GM19397 (cell line): ENCODE results near the gene PLXND1.
"Not testable (repeated sequence)": the region's sequence is repeated elsewhere in the genome, so short reads cannot be mapped to it uniquely, and the experiment has no call there.

Experiments
- ATAC-seq: cut with Tn5 transposase; IDR thresholded peaks from one replicate; pipeline ENCODE4 v1.9.1; 2021; ENCODE audit warnings: mild to moderate bottlenecking, moderate library complexity; ENCODE audit not compliant: unreplicated experiment

The PLXND1 gene

GRCh38 chr3:129530821-129531220, 75.7 kb downstream of the PLXND1 start:
- no peak for ATAC-seq

- no peak for ATAC-seq
Observed at GRCh38 chr3:129530251-129530791, 76.2 kb downstream of the PLXND1 start.

DNA sequence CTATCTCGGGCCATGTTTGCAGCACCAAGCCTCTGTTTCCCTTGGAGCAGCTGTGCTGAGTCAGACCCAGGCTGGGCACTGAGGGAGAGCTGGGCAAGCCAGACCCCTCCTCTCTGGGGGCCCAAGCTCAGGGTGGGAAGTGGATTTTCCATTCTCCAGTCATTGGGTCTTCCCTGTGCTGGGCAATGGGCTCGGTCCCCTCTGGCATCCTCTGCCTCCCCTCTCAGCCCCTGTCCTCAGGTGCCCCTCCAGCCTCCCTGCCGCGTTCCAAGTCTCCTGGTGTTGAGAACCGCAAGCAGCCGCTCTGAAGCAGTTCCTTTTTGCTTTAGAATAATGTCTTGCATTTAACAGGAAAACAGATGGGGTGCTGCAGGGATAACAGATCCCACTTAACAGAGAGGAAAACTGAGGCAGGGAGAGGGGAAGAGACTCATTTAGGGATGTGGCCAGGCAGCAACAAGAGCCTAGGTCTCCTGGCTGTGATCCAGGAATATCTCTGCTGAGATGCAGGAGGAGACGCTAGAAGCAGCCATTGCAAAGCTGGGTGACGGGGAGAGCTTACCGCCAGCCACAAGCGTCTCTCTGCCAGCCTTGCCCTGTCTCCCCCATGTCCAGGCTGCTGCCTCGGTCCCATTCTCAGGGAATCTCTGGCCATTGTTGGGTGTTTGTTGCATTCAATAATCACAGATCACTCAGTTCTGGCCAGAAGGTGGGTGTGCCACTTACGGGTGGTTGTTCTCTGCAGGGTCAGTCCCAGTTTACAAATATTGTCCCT, 76.9 kb downstream of the PLXND1 start:
- ATAC-seq = no peak

DNA sequence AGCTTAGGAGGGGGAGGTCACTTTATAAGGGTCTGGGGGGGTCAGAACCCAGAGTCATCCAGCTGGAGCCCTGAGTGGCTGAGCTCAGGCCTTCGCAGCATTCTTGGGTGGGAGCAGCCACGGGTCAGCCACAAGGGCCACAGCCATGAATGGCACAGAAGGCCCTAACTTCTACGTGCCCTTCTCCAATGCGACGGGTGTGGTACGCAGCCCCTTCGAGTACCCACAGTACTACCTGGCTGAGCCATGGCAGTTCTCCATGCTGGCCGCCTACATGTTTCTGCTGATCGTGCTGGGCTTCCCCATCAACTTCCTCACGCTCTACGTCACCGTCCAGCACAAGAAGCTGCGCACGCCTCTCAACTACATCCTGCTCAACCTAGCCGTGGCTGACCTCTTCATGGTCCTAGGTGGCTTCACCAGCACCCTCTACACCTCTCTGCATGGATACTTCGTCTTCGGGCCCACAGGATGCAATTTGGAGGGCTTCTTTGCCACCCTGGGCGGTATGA, 77.8 kb downstream of the PLXND1 start, which contains the start of gene RHO:
Gene RHO, plus strand, starts transcription at position 51 of the 512 bp plus-strand sequence. Its CDS starts 95 bp downstream, at position 146.
- no peak for ATAC-seq

DNA sequence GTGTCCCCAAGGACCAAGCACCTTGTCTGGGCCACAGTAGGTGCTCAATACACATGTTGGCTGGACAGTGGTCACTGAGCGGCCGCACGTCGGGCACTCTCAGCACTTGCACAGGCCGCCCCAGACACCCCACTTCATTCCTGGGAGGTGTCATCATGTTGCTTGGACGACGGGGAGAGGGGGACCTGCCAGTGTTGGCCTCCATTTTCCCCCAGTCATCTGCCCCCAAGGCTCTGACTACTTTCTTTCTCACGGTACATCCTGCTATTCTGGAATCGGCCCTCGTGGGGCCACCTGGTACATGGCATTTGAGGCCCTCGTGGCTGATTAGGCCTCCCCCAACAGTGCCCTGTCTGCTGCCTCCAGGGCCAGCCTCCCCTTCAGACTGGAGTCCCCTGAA, 79.2 kb downstream of the PLXND1 start:
- no peak for ATAC-seq

DNA sequence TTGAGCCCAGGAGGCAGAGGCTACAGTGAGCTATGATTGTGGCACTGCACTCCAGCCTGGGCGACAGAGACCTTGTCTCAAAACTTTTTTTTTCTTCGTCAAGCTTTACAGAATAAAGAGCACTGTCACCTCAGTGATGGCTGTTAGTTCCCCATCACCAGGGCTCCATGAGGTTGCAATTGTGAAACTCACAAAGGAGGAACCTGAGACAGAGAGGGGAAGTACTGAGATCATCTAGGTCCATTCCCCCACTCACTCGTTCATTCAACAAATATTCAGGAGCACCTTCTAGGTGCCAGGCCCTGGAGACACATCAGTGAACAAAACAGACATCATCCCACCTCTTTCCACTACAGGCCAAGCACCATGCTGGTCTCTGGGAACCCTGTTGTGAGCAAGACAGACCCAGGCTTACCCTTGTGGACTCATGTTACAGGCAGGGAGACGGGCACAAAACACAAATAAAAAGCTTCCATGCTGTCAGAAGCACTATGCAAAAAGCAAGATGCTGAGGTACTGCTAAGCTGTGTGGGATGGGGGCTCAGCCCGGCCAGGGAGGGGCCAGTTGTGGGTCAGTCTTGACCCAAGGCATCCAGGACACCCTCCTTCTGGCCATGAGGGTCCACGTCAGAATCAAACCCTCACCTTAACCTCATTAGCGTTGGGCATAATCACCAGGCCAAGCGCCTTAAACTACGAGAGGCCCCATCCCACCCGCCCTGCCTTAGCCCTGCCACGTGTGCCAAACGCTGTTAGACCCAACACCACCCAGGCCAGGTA, 80.2 kb downstream of the PLXND1 start:
- peak; percentile 83 for ATAC-seq

DNA sequence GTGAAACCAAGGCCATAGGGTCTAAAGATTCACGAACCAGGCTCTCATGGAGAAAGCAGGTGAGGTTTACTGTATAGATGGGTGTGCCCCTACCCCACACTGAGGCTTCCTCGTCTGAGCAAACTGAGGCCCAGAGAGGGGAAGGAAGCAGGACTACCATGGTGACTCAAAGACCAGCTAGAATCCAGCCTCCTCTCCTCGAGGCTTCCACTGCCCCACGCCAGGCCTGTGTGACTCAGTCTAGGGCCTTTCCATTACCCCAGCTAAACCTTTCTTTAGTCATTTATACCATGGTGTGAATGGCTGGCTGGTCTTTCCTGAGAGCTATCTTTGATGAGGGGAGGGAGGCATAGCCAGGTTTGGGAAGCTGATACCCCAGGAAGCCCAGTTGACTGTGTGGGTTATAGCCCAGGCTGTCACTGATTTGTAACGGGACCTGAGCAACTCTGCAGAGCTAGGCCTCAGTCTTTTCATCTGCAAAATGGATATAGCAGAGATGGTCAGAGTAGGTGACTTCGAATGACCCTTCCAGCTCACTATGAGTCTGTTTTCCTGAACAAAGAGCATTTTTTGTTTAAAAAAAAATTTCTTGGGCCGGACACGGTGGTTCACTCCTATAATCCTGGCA, 81.0 kb downstream of the PLXND1 start:
- no peak for ATAC-seq

DNA sequence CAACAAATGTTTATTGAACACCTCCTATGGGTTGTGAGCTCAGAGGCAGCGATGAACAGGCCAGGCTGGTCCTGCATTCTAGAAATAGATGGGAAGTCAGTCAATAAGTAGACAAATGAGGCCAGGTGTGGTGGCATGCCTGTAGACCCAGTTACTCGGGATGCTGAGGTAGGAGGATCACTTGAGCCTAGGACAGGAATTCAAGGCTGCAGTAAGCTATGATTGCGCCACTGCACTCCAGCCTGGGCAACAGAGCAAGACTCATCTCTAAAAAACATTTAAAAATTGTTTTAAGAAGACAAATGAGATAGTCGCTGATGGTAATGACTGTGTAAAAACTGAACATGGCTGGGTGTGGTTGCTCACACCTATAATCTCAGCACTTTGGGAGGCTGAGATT, 82.4 kb downstream of the PLXND1 start:
- no peak for ATAC-seq

GRCh38 chr3:129522953-129523352, 83.5 kb downstream of the PLXND1 start:
- ATAC-seq = no peak

- no peak for ATAC-seq
Observed at GRCh38 chr3:129521611-129522010, 84.9 kb downstream of the PLXND1 start.

DNA sequence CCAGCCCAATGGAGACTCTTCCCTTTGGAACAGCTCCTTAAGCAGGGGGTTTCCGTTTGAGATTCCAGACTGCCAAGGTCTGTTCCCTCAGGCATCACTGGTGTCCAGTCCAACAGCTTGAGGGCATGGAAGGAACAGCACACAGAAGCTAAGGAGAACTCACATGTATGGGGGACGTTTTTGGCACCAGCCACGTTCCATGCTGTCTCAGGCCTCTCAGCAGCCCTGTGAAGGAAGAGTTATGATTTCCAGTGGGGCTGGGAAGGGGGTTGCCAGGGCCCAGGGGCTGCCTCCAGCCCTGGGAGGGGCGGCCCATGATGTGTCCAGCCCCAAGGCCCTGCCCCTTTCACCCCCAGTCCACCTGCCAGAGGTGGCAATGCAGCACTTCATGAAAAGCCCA, 85.5 kb downstream of the PLXND1 start:
- ATAC-seq = no peak

DNA sequence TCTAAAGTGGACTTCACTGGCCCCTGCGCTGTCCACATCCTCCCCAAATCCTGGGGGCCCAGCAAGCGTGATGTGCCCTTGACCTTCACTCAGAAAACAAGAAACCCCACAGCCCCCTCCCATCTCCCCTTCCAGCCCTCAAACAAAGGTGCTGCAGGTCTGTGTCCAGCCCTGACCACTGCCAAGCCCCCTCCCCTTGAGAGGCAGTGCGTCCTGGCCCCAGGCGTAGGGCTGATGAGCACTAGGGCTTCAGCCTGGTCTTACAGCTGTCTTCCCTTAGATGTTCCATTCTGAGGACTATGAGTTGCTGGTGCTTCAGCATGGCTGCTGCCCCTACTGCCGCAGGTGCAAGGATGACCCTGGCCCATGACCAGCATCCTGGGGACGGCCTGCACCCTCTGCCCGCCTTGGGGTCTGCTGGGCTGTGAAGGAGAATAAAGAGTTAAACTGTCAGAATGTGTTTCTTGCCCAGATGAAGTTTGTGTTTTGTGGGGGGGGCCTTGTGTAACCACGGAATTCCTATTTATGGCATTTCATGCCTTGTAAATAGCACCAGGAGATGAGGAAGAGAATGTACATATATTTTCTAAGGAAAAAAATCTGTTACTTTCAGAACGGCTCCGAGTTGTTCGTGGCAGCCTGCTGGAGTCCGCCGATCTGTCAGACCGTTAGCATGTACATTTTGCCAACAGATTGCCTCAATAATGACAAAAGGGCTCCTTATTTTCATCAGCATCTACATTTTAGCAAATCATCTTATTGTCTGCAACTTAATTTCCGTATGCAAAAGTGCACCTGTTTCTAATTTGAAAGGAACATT, 86.4 kb downstream of the PLXND1 start:
- ATAC-seq = no peak

GRCh38 chr3:129519449-129519848, 87.0 kb downstream of the PLXND1 start:
- ATAC-seq = no peak

GRCh38 chr3:129518581-129518980, 87.9 kb downstream of the PLXND1 start:
- ATAC-seq = no peak

GRCh38 chr3:129518038-129518561, 88.4 kb downstream of the PLXND1 start:
- ATAC-seq = no peak

DNA sequence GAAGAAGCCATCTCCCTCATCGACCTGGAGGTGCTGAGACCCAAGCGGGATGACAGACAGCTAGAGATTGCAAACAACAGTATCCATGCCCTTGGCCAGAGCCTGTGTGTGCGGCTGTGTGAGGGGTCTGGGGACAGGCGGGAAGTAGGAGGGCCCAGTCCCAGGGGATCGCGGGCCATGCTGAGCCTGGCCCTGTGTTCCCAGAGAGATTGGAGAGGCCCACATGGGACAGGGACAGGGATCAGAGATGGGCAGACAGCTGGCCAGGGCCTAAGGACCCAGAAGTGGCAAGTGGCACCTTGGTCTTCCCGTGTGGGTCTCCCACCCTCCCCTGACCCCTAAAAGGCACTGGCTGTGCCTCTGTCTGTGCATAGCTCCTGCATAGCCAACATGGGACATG, 89.0 kb downstream of the PLXND1 start:
- ATAC-seq = no peak

DNA sequence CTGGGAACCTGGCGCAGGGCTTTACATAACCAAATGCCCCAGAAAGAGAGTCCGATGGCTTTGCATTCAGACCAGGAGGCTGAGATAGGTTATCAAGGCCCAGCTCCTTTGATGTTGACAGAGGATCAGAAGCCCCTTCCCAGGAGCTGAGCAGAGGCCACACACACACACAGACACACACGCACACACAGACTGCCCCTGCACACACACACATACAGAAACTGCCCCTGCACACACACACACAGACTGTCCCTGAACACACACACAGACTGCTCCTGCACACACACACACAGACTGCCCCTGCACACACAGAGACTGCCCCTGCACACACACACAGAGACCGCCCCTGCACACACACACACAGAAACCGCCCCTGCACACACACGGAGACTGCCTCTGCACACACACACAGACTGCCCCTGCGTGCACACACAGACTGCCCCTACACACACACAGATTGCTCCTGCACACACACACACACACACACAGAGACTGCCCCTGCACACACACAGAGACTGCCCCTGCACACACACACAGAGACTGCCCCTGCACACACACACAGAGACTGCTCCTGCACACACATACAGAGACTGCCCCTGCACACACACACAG, 90.5 kb downstream of the PLXND1 start:
- ATAC-seq = not testable (repeated sequence)

- not testable (repeated sequence) for ATAC-seq
Observed at GRCh38 chr3:129515108-129515820, 91.2 kb downstream of the PLXND1 start.

- ATAC-seq = no peak
Observed at GRCh38 chr3:129514563-129514962, 91.9 kb downstream of the PLXND1 start.
